RPMI7951 (cell line): ENCODE results near the gene POU5F1. TPM values are rescaled to one million over a fixed set of nuclear protein-coding genes. Genes with fewer than 3 reads are reported as not detected.
A peak's percentile ranks its signal among the peaks of the same experiment; 100 is the strongest.

ENCODE experiments used
- DNase-seq: peaks from one replicate; pipeline ENCODE4 v3.0.0-alpha.2; 2012; ENCODE audit warnings: low read depth
- total RNA-seq: library from RNA; depleted of rRNA; stranded (reverse); fragments of >200 nt; shearing (Covaris generic); gene quantifications from 2 replicates; pipeline ENCODE4 v1.2.3, GENCODE V29; 2014; rRNA removed

The POU5F1 gene
- total RNA-seq, 1 experiment from 2014 or later: 0.36 TPM

GRCh38 chr6:31115941-31116560 lies 54.4 kb downstream of the POU5F1 start:
- no peak for DNase-seq

- peak; percentile 71 for DNase-seq
Observed at GRCh38 chr6:31114970-31115849, 55.3 kb downstream of the POU5F1 start.

- peak; percentile 92 for DNase-seq
Observed at GRCh38 chr6:31114541-31114878, 56.0 kb downstream of the POU5F1 start, which contains the start of gene PSORS1C1. PSORS1C1 (plus strand) TSS chr6:31114800; CDS start chr6:31129633, 14,833 bp downstream.

Other genes starting within 250 kb of the POU5F1 start
- 0.24 TPM in 1 of 2 replicates, not detected in the other for gene SFTA2, start 238.5 kb downstream of the POU5F1 start, total RNA-seq
- not detected in 2 replicates for gene MUCL3, start 229.7 kb downstream of the POU5F1 start, total RNA-seq
- not detected in 2 replicates for gene MUC21, start 187.0 kb downstream of the POU5F1 start, total RNA-seq
- not detected in 2 replicates for gene MUC22, start 160.2 kb downstream of the POU5F1 start, total RNA-seq
- not detected in 2 replicates for gene C6orf15, start 58.1 kb downstream of the POU5F1 start, total RNA-seq
- gene PSORS1C1, start 55.9 kb downstream of the POU5F1 start, total RNA-seq: 0.48 and 0.88 TPM in 2 replicates
- gene CDSN, start 50.2 kb downstream of the POU5F1 start, total RNA-seq: not detected in 2 replicates
- gene PSORS1C2, start 31.6 kb downstream of the POU5F1 start, total RNA-seq: not detected in 2 replicates
- gene CCHCR1, start 12.9 kb downstream of the POU5F1 start, total RNA-seq: 23.4 and 26.0 TPM in 2 replicates
- 49.5 and 53.1 TPM in 2 replicates for gene TCF19, start 12.1 kb downstream of the POU5F1 start, total RNA-seq
- 1,008 and 1,072 TPM in 2 replicates for gene HLA-C, start 101.4 kb upstream of the POU5F1 start, total RNA-seq
- 1,333 and 1,408 TPM in 2 replicates for gene HLA-B, start 186.5 kb upstream of the POU5F1 start, total RNA-seq
- 42.3 and 42.9 TPM in 2 replicates for gene MICA, start 232.9 kb upstream of the POU5F1 start, total RNA-seq